BLaER1 treated with 17β-estradiol and CSF1 and Interleukin-3, amounts not matched to agents 10 nM and 100 nM (cell line): ENCODE measurements around the gene CAPN12.

Source experiments
- H3K27ac ChIP-seq, 11 experiments: shearing (Covaris generic); formaldehyde crosslinking; 2 replicates each; pipeline ENCODE4 v1.8.1; 2022
- H3K27me3 ChIP-seq, 11 experiments: shearing (Covaris generic); formaldehyde crosslinking; 2 replicates each; pipeline ENCODE4 v1.8.1; 2022
- H3K36me3 ChIP-seq, 11 experiments: shearing (Covaris generic); formaldehyde crosslinking; 2 replicates each; pipeline ENCODE4 v1.8.1; 2022
- H3K4me1 ChIP-seq, 10 experiments: shearing (Covaris generic); formaldehyde crosslinking; 2 replicates each; pipeline ENCODE4 v1.8.1; 2022
- H3K4me2 ChIP-seq, 11 experiments: shearing (Covaris generic); formaldehyde crosslinking; 2 replicates each; pipeline ENCODE4 v1.8.1; 2022
- H3K4me3 ChIP-seq, 10 experiments: shearing (Covaris generic); formaldehyde crosslinking; 2 replicates each; pipeline ENCODE4 v1.8.1; 2022
- H3K9ac ChIP-seq, 11 experiments: shearing (Covaris generic); formaldehyde crosslinking; 2 replicates each; pipeline ENCODE4 v1.8.1; 2022
- H3K9me3 ChIP-seq, 11 experiments: shearing (Covaris generic); formaldehyde crosslinking; replicated peaks in 1 of 11; 2 replicates each; pipeline ENCODE4 v1.8.1; 2022
- H4K20me1 ChIP-seq, 11 experiments: shearing (Covaris generic); formaldehyde crosslinking; 2 replicates each; pipeline ENCODE4 v1.8.1; 2022
- Cebpa-rat ChIP-seq, 11 experiments: shearing (Covaris generic); IDR thresholded peaks; 2 replicates each; pipeline ENCODE4 v1.8.1; 2022

Gene CAPN12

DNA sequence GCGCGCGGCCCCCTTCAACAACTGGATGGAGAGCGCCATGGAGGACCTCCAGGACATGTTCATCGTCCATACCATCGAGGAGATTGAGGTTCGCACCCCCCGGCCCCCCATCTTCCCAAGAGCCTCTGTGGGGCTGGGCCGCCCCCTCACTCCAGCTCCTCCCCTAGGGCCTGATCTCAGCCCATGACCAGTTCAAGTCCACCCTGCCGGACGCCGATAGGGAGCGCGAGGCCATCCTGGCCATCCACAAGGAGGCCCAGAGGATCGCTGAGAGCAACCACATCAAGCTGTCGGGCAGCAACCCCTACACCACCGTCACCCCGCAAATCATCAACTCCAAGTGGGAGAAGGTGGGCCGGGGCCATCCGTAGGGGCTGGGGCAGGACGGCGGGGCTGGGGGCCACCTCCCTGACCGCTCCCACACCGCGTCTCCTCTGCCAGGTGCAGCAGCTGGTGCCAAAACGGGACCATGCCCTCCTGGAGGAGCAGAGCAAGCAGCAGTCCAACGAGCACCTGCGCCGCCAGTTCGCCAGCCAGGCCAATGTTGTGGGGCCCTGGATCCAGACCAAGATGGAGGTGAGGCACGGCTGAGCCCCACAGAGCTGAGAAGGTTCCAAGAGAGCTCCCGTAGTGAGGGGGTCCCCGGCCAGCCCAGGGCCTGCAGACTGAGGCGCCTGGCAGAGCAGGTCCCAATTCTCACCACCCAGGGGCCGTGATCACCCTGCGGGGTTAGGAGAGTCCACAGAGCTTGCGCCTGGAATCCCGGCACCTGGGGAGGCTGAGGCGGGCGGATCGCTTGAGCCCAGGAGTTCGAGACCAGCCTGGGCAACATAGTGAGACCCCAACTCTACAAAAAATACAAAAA is 20.1 kb downstream of the CAPN12 start:
- Histone ChIP-seq H3K9me3 (no peaks in the 10 kb centered on the region), H3K4me3 (no peak overlapping the region), H3K27ac (no peak overlapping the region), H3K9ac (no peak overlapping the region), H3K4me2 (no peak overlapping the region), H3K4me1 (peaks cover 0 to 46% (median 37%) of the 10 kb centered on the region in 10 experiments; a peak in 16 of 20 replicates), H3K36me3 (peaks cover 80 to 97% (median 96%) of the 10 kb centered on the region in 11 experiments), H3K27me3 (no peaks in the 10 kb centered on the region), H4K20me1 (peaks cover 0 to 81% (median 15%) of the 10 kb centered on the region in 11 experiments; a peak in 9 of 22 replicates)
- no peak for TF ChIP-seq Cebpa-rat (IDR thresholded peaks at IDR 0.05)

DNA sequence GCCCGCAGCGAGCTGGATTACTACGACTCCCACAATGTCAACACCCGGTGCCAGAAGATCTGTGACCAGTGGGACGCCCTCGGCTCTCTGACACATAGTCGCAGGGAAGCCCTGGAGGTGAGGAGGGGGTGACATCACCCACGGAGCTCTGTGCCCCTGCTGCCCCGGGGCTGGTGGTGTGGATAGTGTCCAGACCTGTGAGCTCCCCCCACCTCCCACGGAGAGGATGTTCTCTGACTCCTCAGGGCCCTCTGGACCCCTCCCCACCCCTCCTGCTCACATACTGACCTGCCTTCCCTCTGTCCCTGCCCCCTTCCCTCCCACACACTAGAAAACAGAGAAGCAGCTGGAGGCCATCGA is 20.7 kb downstream of the CAPN12 start:
- no peaks in the 10 kb centered on the region for H3K27me3 ChIP-seq
- no peaks in the 10 kb centered on the region for H3K9me3 ChIP-seq
- peaks cover 0 to 48% (median 36%) of the 10 kb centered on the region in 10 experiments; a peak in 16 of 20 replicates for H3K4me1 ChIP-seq
- peaks cover 87 to 97% (median 96%) of the 10 kb centered on the region in 11 experiments for H3K36me3 ChIP-seq
- no peak overlapping the region for H3K4me3 ChIP-seq
- TF ChIP-seq Cebpa-rat (IDR thresholded peaks at IDR 0.05), result no peak
- H3K4me2 ChIP-seq, result no peak overlapping the region
- no peak overlapping the region for H3K27ac ChIP-seq
- H4K20me1 ChIP-seq, result peaks cover 0 to 88% (median 15%) of the 10 kb centered on the region in 11 experiments; a peak in 9 of 22 replicates
- no peak overlapping the region for H3K9ac ChIP-seq

GRCh38 chr19:38722947-38723605 is 21.2 kb downstream of the CAPN12 start:
- H3K36me3 ChIP-seq, result peaks cover 92 to 100% (median 100%) of the 10 kb centered on the region in 11 experiments
- H3K4me1 ChIP-seq, result peaks cover 0 to 44% (median 33%) of the 10 kb centered on the region in 10 experiments; a peak in 16 of 20 replicates
- no peaks in the 10 kb centered on the region for H3K27me3 ChIP-seq
- H4K20me1 ChIP-seq, result peaks cover 0 to 92% (median 15%) of the 10 kb centered on the region in 11 experiments; a peak in 9 of 22 replicates
- H3K9ac ChIP-seq, result peak overlapping the region in 4 of 11 experiments; percentile 40 to 69 (median 62); a peak in 4 of 22 replicates
- H3K4me2 ChIP-seq, result peak overlapping the region in 1 of 11 experiments; percentile 76; a peak in 2 of 22 replicates
- TF ChIP-seq Cebpa-rat (IDR thresholded peaks at IDR 0.05), result no peak
- peak overlapping the region in 4 of 11 experiments; percentile 7 to 53 (median 26); a peak in 5 of 22 replicates for H3K27ac ChIP-seq
- H3K4me3 ChIP-seq, result no peak overlapping the region
- no peaks in the 10 kb centered on the region for H3K9me3 ChIP-seq

DNA sequence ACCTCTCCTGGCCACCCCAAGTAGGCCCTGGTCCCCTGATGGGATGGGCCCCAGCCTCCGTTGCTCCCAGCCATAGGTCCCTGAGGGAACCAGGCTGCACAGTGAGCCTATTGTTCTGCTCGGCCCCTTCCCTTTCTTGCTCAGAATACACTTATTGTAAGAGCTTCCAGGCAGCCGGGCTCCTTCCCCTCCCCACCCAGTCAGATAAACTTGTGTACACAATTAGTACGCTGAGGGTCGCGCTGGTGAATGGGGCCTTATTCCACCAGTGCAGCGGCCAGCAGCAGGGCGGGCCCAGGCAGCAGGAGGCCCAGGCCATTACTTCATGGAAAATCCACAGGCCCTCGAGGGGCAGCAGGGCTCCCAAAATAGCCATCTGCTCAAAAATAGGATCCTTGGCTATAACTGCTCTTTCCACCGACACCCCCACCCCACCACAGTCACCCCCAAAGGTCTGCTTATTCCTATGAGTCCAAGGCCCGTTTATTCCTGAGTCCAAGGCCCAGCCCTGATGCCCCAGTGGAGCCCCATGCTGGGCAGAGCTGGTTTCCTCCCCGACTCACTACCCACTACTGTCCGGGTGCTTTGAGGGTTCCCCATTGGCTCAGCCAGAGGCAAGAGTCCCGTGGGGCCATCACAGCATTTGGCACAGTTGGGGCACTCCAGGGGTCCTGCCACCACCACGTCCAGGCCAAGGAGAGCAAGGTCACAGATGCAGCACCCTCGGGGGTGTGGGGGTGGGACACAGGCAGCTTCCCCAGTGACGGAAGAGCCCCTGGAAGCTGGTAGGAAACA is 22.1 kb downstream of the CAPN12 start:
- H3K36me3 ChIP-seq, result peaks cover 97 to 100% (median 100%) of the 10 kb centered on the region in 11 experiments
- H3K4me3 ChIP-seq, result no peak overlapping the region
- H3K4me2 ChIP-seq, result peak overlapping the region in 7 of 11 experiments; percentile 32 to 76 (median 61); a peak in 13 of 22 replicates
- H3K9me3 ChIP-seq, result no peaks in the 10 kb centered on the region
- H3K27ac ChIP-seq, result peak overlapping the region in 7 of 11 experiments; percentile 6 to 53 (median 42); a peak in 10 of 22 replicates
- TF ChIP-seq Cebpa-rat (IDR thresholded peaks at IDR 0.05), result no peak
- H3K4me1 ChIP-seq, result peaks cover 0 to 38% (median 27%) of the 10 kb centered on the region in 10 experiments; a peak in 14 of 20 replicates
- H4K20me1 ChIP-seq, result peaks cover 0 to 92% (median 15%) of the 10 kb centered on the region in 11 experiments; a peak in 10 of 22 replicates
- H3K27me3 ChIP-seq, result no peaks in the 10 kb centered on the region
- peak overlapping the region in 10 of 11 experiments; percentile 22 to 69 (median 51); a peak in 17 of 22 replicates for H3K9ac ChIP-seq

GRCh38 chr19:38721496-38721895 is 22.8 kb downstream of the CAPN12 start:
- Histone ChIP-seq H3K9me3 (no peaks in the 10 kb centered on the region), H3K4me3 (no peak overlapping the region), H3K27ac (peak overlapping the region in 5 of 11 experiments; percentile 13 to 53 (median 43); a peak in 5 of 22 replicates), H3K36me3 (peaks cover 97 to 100% (median 100%) of the 10 kb centered on the region in 11 experiments), H3K9ac (peak overlapping the region in 8 of 11 experiments; percentile 22 to 69 (median 54); a peak in 15 of 22 replicates), H3K4me1 (peaks cover 0 to 38% (median 27%) of the 10 kb centered on the region in 10 experiments; a peak in 13 of 20 replicates), H3K4me2 (peak overlapping the region in 7 of 11 experiments; percentile 32 to 76 (median 61); a peak in 14 of 22 replicates), H3K27me3 (no peaks in the 10 kb centered on the region), H4K20me1 (peaks cover 0 to 92% (median 15%) of the 10 kb centered on the region in 11 experiments; a peak in 10 of 22 replicates)
- no peak for TF ChIP-seq Cebpa-rat (IDR thresholded peaks at IDR 0.05)

DNA sequence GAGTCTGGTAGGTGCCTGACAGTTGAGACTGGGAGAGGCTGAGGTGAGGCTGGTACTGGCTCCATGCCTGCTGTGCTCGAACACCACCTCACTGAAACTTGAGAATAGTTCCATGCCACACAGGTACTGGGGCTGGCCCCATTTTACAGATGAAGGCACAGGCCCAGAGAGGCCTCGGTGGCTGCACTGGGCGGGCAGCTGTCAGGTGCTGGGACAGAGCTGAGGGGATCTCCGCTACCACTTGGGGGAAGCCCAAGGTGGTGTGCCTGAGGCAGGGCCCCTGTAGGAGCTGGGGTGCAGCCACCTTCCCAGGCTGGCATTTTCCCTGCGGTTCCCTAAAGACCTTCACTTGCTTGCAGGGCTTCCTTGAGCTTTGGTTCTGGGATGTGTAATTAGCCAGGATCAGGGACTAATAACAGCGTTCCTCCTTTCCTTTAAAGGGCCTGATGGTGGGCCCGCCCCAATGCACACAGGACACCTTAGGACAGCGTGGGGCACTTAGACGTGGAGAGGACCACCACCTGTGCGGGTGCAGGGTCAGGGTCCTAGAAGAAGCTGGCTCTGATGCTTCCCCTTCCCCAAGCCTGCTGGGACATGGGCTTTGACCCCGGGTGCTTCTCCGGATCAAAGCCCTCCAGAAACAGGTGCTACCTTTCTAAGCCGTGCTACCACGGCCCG is 23.6 kb downstream of the CAPN12 start:
- Histone ChIP-seq H3K27me3 (no peaks in the 10 kb centered on the region), H3K9ac (peak overlapping the region in 6 of 11 experiments; percentile 22 to 64 (median 50); a peak in 6 of 22 replicates), H3K4me2 (peak overlapping the region in 8 of 11 experiments; percentile 5 to 76 (median 60); a peak in 9 of 22 replicates), H3K4me1 (peaks cover 0 to 38% (median 27%) of the 10 kb centered on the region in 10 experiments; a peak in 13 of 20 replicates), H3K4me3 (no peak overlapping the region), H3K36me3 (peaks cover 97 to 100% (median 100%) of the 10 kb centered on the region in 11 experiments), H3K27ac (0 out of 22 replicates have a peak overlapping the region, but pooled peaks of 1 of the 11 experiments have one; percentile 42), H4K20me1 (peaks cover 0 to 89% (median 15%) of the 10 kb centered on the region in 11 experiments; a peak in 10 of 22 replicates), H3K9me3 (no peaks in the 10 kb centered on the region)
- no peak for TF ChIP-seq Cebpa-rat (IDR thresholded peaks at IDR 0.05)

DNA sequence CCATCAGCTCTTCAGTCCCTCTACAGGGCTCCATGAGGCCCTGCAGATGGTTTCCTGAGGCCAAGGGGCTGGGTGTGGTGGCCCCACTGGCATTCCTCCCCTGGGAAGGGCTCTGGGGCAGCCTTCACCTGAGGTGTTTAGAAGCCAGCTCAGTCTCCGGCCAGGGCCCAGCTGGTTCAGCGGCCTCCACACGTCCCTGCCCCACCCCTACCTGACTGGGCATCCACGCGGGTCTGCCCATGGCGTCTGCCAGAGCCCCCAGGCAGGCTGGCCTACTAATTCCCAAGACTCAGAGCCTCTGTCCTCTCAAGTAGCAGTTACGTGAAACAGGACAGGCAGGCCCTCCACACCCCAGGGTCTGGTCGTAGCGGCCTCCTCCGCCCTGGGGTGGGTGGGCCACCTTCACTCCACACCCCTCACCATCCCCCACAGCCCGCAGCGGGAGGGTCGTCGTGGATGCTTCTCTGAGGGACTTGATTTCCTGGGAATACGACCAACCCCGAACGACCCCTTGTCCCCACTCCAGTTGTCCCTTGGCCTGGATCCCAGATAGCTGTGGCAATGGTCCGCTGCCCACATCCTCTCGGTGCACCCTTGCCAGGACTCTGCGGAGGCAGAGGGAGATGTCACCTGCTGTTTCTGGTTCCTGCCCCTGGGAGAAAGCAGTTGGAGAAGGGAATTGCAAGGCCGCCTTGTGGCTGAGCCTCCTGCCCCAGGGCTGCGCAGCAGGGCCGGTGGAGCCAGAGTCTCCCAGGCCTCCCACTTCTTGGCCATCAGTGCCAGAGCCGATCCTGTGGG is 24.3 kb downstream of the CAPN12 start:
- peaks cover 0 to 83% (median 15%) of the 10 kb centered on the region in 11 experiments; a peak in 10 of 22 replicates for H4K20me1 ChIP-seq
- peak overlapping the region in 1 of 11 experiments; percentile 15; a peak in 1 of 22 replicates for H3K27ac ChIP-seq
- no peak for TF ChIP-seq Cebpa-rat (IDR thresholded peaks at IDR 0.05)
- H3K4me1 ChIP-seq, result peaks cover 0 to 38% (median 27%) of the 10 kb centered on the region in 10 experiments; a peak in 13 of 20 replicates
- no peak overlapping the region for H3K4me3 ChIP-seq
- peaks cover 97 to 100% (median 100%) of the 10 kb centered on the region in 11 experiments for H3K36me3 ChIP-seq
- peak overlapping the region in 3 of 11 experiments; percentile 21 to 60 (median 40); a peak in 2 of 22 replicates for H3K9ac ChIP-seq
- H3K4me2 ChIP-seq, result no peak overlapping the region
- no peaks in the 10 kb centered on the region for H3K9me3 ChIP-seq
- H3K27me3 ChIP-seq, result no peaks in the 10 kb centered on the region
